Left ventricle myocardium inferior (tissue), 1 donor: ENCODE data around the gene TBC1D22A. TPM values are rescaled to one million over a fixed set of nuclear protein-coding genes. Genes with fewer than 3 reads are reported as not detected.

ENCODE experiments used
- DNase-seq: peaks from one replicate; pipeline ENCODE4 v3.0.0-alpha.2; 2020
- H3K27ac ChIP-seq: fragments of 200-600 bp; replicated peaks from 2 replicates; pipeline ENCODE4 v1.8.0; 2021
- H3K27me3 ChIP-seq: fragments of 200-600 bp; 2 replicates; pipeline ENCODE4 v1.8.0; 2021; ENCODE audit warnings: low read depth
- H3K36me3 ChIP-seq: fragments of 200-600 bp; 2 replicates; pipeline ENCODE4 v1.8.0; 2021
- H3K4me1 ChIP-seq: fragments of 200-600 bp; 2 replicates; pipeline ENCODE4 v1.8.0; 2021
- H3K4me3 ChIP-seq: fragments of 200-600 bp; 2 replicates; pipeline ENCODE4 v1.8.0; 2021; ENCODE audit warnings: mild to moderate bottlenecking, moderate library complexity
- H3K9me3 ChIP-seq: fragments of 200-600 bp; replicated peaks from 2 replicates; pipeline ENCODE4 v1.8.0; 2021
- CTCF ChIP-seq: fragments of 200-600 bp; IDR thresholded peaks from 2 replicates; pipeline ENCODE4 v1.8.0; 2021; ENCODE audit warnings: antibody characterized with exemption, mild to moderate bottlenecking, borderline replicate concordance
- intact Hi-C: fragments of 100-400 bp; cut with micrococcal nuclease; formaldehyde crosslinking; loops from one replicate; pipeline ENCODE4 v1.11.0; 2022
- total RNA-seq: library from RNA; stranded (reverse); fragmentation: NEBNext Ultra II Directional; extraction: Animal tissue kit (Norgen Biotek cat#: 25700); gene quantifications from one replicate; pipeline ENCODE4 v1.2.1, GENCODE V29; 2021
- donor health status: DM: no; HTN: yes; CAD: no; lungs with severe emphysema.

The TBC1D22A gene
- total RNA-seq, 1 donor from 2014 or later: 16.2 TPM

DNA sequence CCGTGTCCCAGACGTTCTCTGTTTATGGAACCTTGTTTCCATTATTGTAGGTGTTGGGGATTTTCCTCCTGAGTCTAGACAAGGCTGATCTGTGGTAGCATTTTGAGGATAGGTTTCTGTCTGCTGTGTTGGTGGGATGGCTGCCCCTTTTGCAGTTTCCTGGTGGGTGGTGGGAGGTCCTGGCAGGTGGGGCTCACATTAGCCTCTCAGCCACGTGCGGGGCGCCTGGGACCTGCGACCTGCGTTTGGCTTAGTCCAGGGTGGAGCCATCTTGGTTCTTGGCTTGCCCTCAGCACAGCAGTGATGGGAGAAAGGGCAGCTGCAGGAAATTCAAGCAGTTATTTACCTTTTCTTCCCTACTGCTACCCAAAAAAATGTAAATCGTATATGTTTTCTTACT lies 143.4 kb downstream of the TBC1D22A start:
- Histone ChIP-seq H3K4me3 (no peak overlapping the region), H3K9me3 (no peaks in the 10 kb centered on the region), H3K36me3 (peaks cover 12% of the 10 kb centered on the region), H3K27me3 (no peaks in the 10 kb centered on the region), H3K4me1 (no peaks in the 10 kb centered on the region), H3K27ac (no peak overlapping the region)
- no peak for TF ChIP-seq CTCF
- DNase-seq: no peak
- intact Hi-C loops: no loop called here

DNA sequence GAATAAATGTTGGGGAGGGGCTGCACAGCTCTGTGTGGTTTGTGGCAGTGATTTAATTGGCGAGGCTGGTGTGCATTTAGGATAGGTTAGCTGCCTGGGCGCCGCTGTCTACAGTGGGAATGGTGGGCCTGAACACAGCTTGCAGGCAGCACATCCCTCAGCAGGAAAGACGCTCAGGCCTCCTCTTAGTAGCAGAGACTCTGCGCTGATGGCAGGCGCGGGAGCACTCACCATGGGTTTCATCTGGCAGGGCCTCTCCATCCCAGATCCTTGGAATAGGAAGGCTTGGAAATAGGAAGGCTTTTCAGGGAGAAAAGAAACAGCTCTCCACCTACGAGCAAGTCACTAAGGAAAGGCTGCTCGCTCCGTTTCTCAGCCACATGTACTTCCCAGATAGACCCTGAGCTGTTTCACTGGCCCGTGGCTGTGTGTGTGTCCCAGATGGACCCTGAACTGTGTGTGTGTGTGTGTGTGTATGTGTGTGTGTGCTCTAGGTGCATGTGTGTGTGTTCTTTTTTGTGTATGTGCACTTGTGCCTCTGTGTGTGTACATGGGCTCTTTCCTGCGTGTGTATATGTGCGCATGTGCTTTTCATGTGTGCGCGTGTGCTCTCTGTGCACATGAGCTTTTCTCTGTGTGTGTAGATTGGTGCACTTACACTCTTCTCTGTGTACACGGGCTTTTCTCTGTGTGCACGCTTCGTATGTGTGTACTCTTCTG lies 144.0 kb downstream of the TBC1D22A start:
- intact Hi-C loops: no loop called here
- DNase-seq: no peak
- H3K4me1 ChIP-seq: no peaks in the 10 kb centered on the region
- no peak for TF ChIP-seq CTCF
- H3K9me3 ChIP-seq: no peaks in the 10 kb centered on the region
- H3K27me3 ChIP-seq: no peaks in the 10 kb centered on the region
- no peak overlapping the region for H3K4me3 ChIP-seq
- H3K27ac ChIP-seq: no peak overlapping the region
- peaks cover 12% of the 10 kb centered on the region for H3K36me3 ChIP-seq

DNA sequence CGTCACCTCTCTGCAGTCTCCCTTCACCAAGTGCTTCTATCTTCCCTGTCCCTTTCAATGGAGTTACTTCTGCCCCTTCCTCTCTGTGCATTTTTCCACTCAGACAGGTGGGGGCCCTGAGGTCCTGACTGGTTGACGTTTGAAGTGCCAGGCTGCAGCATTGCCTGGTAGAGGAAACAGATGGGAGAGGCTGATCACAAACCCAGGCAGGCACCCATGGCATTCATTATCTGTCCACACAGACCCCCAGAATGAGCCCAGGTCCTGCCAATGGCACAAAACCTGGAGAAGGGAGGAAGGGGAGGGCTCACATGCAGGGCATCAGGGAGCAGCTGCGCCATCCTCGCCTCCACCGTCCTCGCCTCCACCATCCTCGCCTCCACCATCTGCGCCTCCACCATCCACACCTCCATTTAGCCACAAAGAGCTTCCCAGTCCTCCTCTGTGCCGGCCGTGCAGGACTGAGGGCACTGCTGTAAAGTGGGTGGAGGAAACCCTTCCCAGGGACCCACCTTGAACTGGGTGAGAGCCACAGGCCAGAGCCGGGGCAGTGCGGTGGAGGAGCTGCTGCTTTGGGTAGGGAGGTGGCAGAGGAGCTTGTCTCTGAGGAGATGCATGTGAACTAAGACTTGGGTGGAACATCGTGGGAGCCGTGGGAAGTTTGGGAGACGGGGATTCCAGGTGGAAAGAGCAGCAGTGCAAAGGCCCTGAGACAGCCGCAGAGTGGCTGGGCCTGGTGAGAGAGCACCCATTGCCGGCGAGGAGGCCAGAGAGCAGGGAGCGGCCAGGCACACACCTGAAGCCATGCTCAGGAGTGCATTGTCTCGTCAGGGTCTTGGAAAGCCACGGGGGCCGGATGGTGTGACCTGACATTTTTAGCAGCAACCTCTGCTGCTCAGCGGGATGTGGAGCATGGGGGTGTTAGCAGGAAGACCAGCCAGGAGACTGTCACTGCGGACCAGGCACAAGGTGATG lies 145.1 kb downstream of the TBC1D22A start:
- Histone ChIP-seq H3K4me1 (no peaks in the 10 kb centered on the region), H3K4me3 (no peak overlapping the region), H3K27me3 (no peaks in the 10 kb centered on the region), H3K36me3 (peaks cover 13% of the 10 kb centered on the region), H3K9me3 (no peaks in the 10 kb centered on the region), H3K27ac (no peak overlapping the region)
- DNase-seq: no peak
- intact Hi-C loops: no loop called here
- TF ChIP-seq CTCF: no peak

GRCh38 chr22:46908641-46909107 lies 146.2 kb downstream of the TBC1D22A start:
- Histone ChIP-seq H3K4me1 (no peaks in the 10 kb centered on the region), H3K9me3 (no peaks in the 10 kb centered on the region), H3K27me3 (no peaks in the 10 kb centered on the region), H3K27ac (no peak overlapping the region), H3K4me3 (no peak overlapping the region), H3K36me3 (peaks cover 12% of the 10 kb centered on the region)
- DNase-seq: no peak
- intact Hi-C loops: no loop called here
- no peak for TF ChIP-seq CTCF

DNA sequence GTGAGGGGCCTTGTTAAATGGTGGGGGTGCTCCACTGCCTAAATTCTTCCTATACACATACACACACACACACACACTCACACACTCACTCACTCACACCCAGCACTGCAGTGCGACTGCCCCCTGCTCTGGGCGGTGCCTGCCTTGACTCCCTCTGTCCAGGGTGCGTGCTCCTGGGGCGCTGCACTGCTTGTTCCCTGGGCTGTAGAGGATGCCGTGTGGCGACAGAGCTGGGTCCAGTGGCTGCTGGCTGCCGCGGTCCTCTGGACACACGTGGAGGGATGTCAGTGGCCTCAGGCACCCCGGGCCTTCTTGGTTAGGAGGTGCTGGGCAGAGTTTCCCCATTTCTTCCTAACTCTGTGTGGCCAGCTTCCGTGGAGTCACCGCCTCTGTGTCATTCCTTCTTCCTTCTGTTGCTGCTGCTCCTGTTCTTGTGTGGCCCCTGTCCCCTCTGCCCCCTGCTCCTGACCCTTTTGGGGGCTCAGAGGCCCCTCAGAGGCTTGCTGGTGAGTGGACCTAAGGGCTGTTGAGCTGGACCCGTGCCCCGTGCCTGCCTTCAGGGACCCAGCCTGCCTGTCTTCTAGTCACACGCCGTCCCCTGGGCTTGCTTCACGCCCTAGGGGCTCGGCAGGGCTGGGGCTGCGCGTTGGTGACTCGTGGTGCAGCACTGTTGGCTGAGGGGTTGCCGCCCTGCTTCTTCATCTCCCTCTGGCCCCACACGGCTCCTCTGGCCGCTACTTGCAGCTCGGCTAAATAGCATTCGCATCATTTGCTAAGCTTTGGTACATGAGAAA lies 147.0 kb downstream of the TBC1D22A start:
- Histone ChIP-seq H3K27ac (no peak overlapping the region), H3K4me1 (no peaks in the 10 kb centered on the region), H3K36me3 (peaks cover 20% of the 10 kb centered on the region), H3K27me3 (no peaks in the 10 kb centered on the region), H3K4me3 (no peak overlapping the region), H3K9me3 (no peaks in the 10 kb centered on the region)
- no peak for TF ChIP-seq CTCF
- no peak for DNase-seq
- intact Hi-C loops: no loop called here
